HEK293 (cell line): ENCODE measurements around the gene GDI2.

Experiments
- CTCF ChIA-PET: fragments of 350-600 bp; formaldehyde crosslinking; extraction: SDS; loops from one replicate; lab custom pipeline; 2021; ENCODE audit warnings: antibody characterized with exemption; lab: Yijun Ruan, JAX
- POLR2A ChIA-PET: fragments of 300-600 bp; formaldehyde crosslinking; extraction: SDS; loops from one replicate; lab custom pipeline; 2020; ENCODE audit warnings: antibody characterized with exemption, inconsistent platforms; lab: Yijun Ruan, JAX
- H3K27ac ChIP-seq: fragments of 200-500 bp; sonication (Bioruptor generic); 2 replicates; pipeline ENCODE4 v1.5.1; 2014; ENCODE audit warnings: low read depth, low read length, control low read depth, inconsistent platforms; ENCODE audit errors: extremely low read depth
- H3K36me3 ChIP-seq, 2 experiments: fragments of 200-500 bp in 1 of 2; sonication (Bioruptor generic) in 1 of 2; 1 replicate in 1 of 2; 2 replicates in 1 of 2; pipeline ENCODE4 v1.5.1; 2014 to 2017; ENCODE audit warnings: inconsistent platforms in 2 of 2, low read length in 2 of 2; ENCODE audit not compliant: control insufficient read depth in 2 of 2, insufficient read depth in 1 of 2
- H3K4me1 ChIP-seq: fragments of 200-500 bp; sonication (Bioruptor generic); 2 replicates; pipeline ENCODE4 v1.5.1; 2014; ENCODE audit warnings: mild to moderate bottlenecking, low read length, inconsistent platforms; ENCODE audit not compliant: control insufficient read depth, insufficient read depth
- H3K4me3 ChIP-seq: 2 replicates; pipeline ENCODE4 v1.5.1; 2011; ENCODE audit warnings: low read depth, mild to moderate bottlenecking, control low read depth, low read length, moderate library complexity
- H3K9me3 ChIP-seq: fragments of 200-500 bp; sonication (Bioruptor generic); 2 replicates; pipeline ENCODE4 v1.5.1; 2014; ENCODE audit warnings: low read depth, low read length, inconsistent platforms; ENCODE audit not compliant: control insufficient read depth, insufficient read depth
- KLF9 ChIP-seq: fragments of 450-650 bp; formaldehyde crosslinking; IDR thresholded peaks from 2 replicates; pipeline ENCODE4 v1.5.1; 2016; ENCODE audit warnings: missing biosample characterization, missing genetic modification characterization, low read depth
- SP7 ChIP-seq: fragments of 450-650 bp; formaldehyde crosslinking; IDR thresholded peaks from 2 replicates; pipeline ENCODE4 v1.5.1; 2016; ENCODE audit warnings: missing biosample characterization, missing genetic modification characterization
- YY1 ChIP-seq: fragments of 450-650 bp; formaldehyde crosslinking; IDR thresholded peaks from 2 replicates; pipeline ENCODE4 v1.5.1; 2018; ENCODE audit warnings: missing biosample characterization, missing genetic modification characterization
- ZBTB17 ChIP-seq: fragments of 450-650 bp; formaldehyde crosslinking; IDR thresholded peaks from 2 replicates; pipeline ENCODE4 v1.5.1; 2016; ENCODE audit warnings: missing biosample characterization, missing genetic modification characterization
- ZBTB7A ChIP-seq: fragments of 450-650 bp; formaldehyde crosslinking; IDR thresholded peaks from 2 replicates; pipeline ENCODE4 v1.5.1; 2016; ENCODE audit warnings: low read depth, missing biosample characterization, missing genetic modification characterization
- ZEB2 ChIP-seq: fragments of 450-650 bp; formaldehyde crosslinking; IDR thresholded peaks from 2 replicates; pipeline ENCODE4 v1.5.1; 2016; ENCODE audit warnings: missing biosample characterization, missing genetic modification characterization
- ZFHX2 ChIP-seq: fragments of 450-650 bp; formaldehyde crosslinking; conservative IDR thresholded peaks from 2 replicates; pipeline ENCODE4 v1.5.1; 2016; ENCODE audit warnings: missing biosample characterization, missing genetic modification characterization
- ZNF184 ChIP-seq: fragments of 450-650 bp; IDR thresholded peaks from 2 replicates; pipeline ENCODE4 v1.5.1; 2018; ENCODE audit warnings: missing biosample characterization, mild to moderate bottlenecking, missing genetic modification characterization
- ZNF473 ChIP-seq: fragments of 450-650 bp; formaldehyde crosslinking; IDR thresholded peaks from 2 replicates; pipeline ENCODE4 v1.5.1; 2017; ENCODE audit warnings: missing biosample characterization, missing genetic modification characterization
- ZNF560 ChIP-seq: fragments of 450-650 bp; formaldehyde crosslinking; IDR thresholded peaks from 2 replicates; pipeline ENCODE4 v1.5.1; 2017; ENCODE audit warnings: missing biosample characterization, missing genetic modification characterization, borderline replicate concordance
- ZNF561 ChIP-seq: fragments of 450-650 bp; IDR thresholded peaks from 2 replicates; pipeline ENCODE4 v1.5.1; 2018; ENCODE audit warnings: missing biosample characterization, missing genetic modification characterization, borderline replicate concordance
- ZNF660 ChIP-seq: fragments of 450-650 bp; IDR thresholded peaks from 2 replicates; pipeline ENCODE4 v1.5.1; 2018; ENCODE audit warnings: missing biosample characterization, mild to moderate bottlenecking, missing genetic modification characterization
- ZNF785 ChIP-seq: fragments of 450-650 bp; formaldehyde crosslinking; IDR thresholded peaks from 2 replicates; pipeline ENCODE4 v1.5.1; 2016; ENCODE audit warnings: missing biosample characterization, missing genetic modification characterization
- ZSCAN16 ChIP-seq: fragments of 450-650 bp; formaldehyde crosslinking; IDR thresholded peaks from 2 replicates; pipeline ENCODE4 v1.5.1; 2016; ENCODE audit warnings: missing biosample characterization, missing genetic modification characterization
- TF ChIP-seq, protein P1 (sequence below): sonication (generic); formaldehyde crosslinking; IDR thresholded peaks from 2 replicates; pipeline ENCODE4 v1.8.1; 2022; ENCODE audit warnings: mild to moderate bottlenecking, moderate library complexity, missing genetic modification reagents
- TF ChIP-seq, protein P2 (sequence below): fragments of 450-650 bp; formaldehyde crosslinking; IDR thresholded peaks from 2 replicates; pipeline ENCODE4 v1.5.1; 2016; ENCODE audit warnings: missing biosample characterization, missing genetic modification characterization
- TF ChIP-seq, protein P3 (sequence below): fragments of 450-650 bp; formaldehyde crosslinking; IDR thresholded peaks from 2 replicates; pipeline ENCODE4 v1.5.1; 2017; ENCODE audit warnings: missing biosample characterization, mild to moderate bottlenecking, missing genetic modification characterization, moderate library complexity
- TF ChIP-seq, protein P4 (sequence below): fragments of 450-650 bp; formaldehyde crosslinking; IDR thresholded peaks from 2 replicates; pipeline ENCODE4 v1.5.1; 2016; ENCODE audit warnings: missing biosample characterization, missing genetic modification characterization
- TF ChIP-seq, protein P5 (sequence below): fragments of 450-650 bp; formaldehyde crosslinking; IDR thresholded peaks from 2 replicates; pipeline ENCODE4 v1.5.1; 2016; ENCODE audit warnings: missing biosample characterization, missing genetic modification characterization
- TF ChIP-seq, protein P6 (sequence below): fragments of 450-650 bp; formaldehyde crosslinking; conservative IDR thresholded peaks from 2 replicates; pipeline ENCODE4 v1.5.1; 2016; ENCODE audit warnings: low read depth, missing biosample characterization, missing genetic modification characterization
- TF ChIP-seq, protein P7 (sequence below): fragments of 450-650 bp; formaldehyde crosslinking; IDR thresholded peaks from 2 replicates; pipeline ENCODE4 v1.5.1; 2016; ENCODE audit warnings: missing biosample characterization, missing genetic modification characterization

Gene GDI2

DNA sequence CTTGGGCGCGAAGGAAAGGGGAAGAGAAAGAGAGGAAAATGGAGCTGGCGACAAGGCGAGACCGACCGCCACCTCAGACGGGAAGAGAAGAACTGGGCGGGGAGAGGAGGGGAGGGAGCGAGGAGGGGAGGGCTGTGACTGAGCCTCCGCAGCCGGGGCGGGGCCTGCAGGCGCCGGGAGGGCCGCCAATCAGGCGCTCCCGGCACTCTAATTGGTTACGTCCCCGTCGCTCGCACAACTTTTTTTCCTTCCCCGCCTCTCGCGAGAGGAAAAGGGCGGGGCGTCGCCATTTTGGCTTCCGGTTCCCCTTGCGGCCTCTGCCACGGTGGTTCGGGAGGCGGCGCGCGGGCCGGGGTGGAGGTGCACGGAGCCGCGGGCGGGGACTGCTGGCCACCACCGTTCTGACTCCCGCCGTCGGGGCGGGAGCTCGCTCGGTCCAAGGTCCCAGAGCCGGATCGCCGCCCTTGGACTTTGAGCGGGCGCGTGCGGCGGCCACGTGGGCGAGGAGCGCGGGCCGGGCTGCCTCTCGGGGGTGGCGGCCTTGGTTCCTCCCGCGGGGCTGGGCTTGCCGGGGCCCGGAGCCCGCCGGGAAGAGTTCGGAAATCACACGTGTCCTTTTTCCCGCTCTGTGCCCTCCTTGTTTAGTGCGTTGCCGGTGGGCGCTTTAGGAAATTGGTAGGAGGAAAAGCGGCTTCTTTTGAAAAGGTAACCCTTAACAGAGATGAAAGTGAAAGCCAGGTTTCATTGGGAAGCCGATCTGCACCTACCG is at the start of gene GDI2:
TSS of gene GDI2 (minus strand) at position 94 of the 769 bp plus-strand sequence. CDS start 176 bp downstream, outside the sequence.
- Histone ChIP-seq H3K9me3 (no peaks in the 10 kb centered on the region), H3K4me3 (peak within 1 kb of the TSS; percentile 98), H3K27ac (peak within 1 kb of the TSS; percentile 93), H3K4me1 (peaks cover 7% of the 10 kb centered on the region; the same call in 1 of the 2 replicates), H3K36me3 (no peaks in the 10 kb centered on the region; a peak in 1 of 3 replicates)
- POLR2A ChIA-PET: interaction anchor here (0.6 to 2.3 kb wide), 20 partner anchors 9 to 998 kb away, joined by 3 to 35 read pairs (median 4); partner anchors contain the start of genes ANKRD16, FBH1 and TASOR2
- CTCF ChIA-PET: interaction anchor here (0.5 to 1.0 kb wide), 4 partner anchors 14 to 233 kb away, joined by 3 read pairs; no protein-coding TSS in a partner anchor
- TF ChIP-seq, protein P1, sequence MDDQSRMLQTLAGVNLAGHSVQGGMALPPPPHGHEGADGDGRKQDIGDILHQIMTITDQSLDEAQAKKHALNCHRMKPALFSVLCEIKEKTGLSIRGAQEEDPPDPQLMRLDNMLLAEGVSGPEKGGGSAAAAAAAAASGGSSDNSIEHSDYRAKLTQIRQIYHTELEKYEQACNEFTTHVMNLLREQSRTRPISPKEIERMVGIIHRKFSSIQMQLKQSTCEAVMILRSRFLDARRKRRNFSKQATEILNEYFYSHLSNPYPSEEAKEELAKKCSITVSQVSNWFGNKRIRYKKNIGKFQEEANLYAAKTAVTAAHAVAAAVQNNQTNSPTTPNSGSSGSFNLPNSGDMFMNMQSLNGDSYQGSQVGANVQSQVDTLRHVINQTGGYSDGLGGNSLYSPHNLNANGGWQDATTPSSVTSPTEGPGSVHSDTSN (CRISPR knock-in tag): peak; percentile 78
- TF ChIP-seq ZBTB7A (tag by site-specific recombination): no peak
- TF ChIP-seq KLF9 (tag by site-specific recombination): peak; percentile 53; the same call in 1 of the 2 replicates
- TF ChIP-seq ZBTB17 (tag by site-specific recombination): no peak; the same call in 1 of the 2 replicates
- peak; percentile 87 for TF ChIP-seq ZNF660 (tag by site-specific recombination)
- TF ChIP-seq ZSCAN16 (tag by site-specific recombination): no peak
- peak; percentile 78 for TF ChIP-seq ZNF561 (tag by site-specific recombination)
- no peak for TF ChIP-seq ZNF785 (tag by site-specific recombination)
- TF ChIP-seq, protein P2, sequence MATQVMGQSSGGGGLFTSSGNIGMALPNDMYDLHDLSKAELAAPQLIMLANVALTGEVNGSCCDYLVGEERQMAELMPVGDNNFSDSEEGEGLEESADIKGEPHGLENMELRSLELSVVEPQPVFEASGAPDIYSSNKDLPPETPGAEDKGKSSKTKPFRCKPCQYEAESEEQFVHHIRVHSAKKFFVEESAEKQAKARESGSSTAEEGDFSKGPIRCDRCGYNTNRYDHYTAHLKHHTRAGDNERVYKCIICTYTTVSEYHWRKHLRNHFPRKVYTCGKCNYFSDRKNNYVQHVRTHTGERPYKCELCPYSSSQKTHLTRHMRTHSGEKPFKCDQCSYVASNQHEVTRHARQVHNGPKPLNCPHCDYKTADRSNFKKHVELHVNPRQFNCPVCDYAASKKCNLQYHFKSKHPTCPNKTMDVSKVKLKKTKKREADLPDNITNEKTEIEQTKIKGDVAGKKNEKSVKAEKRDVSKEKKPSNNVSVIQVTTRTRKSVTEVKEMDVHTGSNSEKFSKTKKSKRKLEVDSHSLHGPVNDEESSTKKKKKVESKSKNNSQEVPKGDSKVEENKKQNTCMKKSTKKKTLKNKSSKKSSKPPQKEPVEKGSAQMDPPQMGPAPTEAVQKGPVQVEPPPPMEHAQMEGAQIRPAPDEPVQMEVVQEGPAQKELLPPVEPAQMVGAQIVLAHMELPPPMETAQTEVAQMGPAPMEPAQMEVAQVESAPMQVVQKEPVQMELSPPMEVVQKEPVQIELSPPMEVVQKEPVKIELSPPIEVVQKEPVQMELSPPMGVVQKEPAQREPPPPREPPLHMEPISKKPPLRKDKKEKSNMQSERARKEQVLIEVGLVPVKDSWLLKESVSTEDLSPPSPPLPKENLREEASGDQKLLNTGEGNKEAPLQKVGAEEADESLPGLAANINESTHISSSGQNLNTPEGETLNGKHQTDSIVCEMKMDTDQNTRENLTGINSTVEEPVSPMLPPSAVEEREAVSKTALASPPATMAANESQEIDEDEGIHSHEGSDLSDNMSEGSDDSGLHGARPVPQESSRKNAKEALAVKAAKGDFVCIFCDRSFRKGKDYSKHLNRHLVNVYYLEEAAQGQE (tag by site-specific recombination): 0 out of 2 replicates have a peak, but pooled peaks have one; percentile 18
- TF ChIP-seq SP7 (tag by site-specific recombination): peak; percentile 47; the same call in 1 of the 2 replicates
- TF ChIP-seq ZEB2: peak; percentile 77; the same call in 1 of the 2 replicates
- peak; percentile 89 for TF ChIP-seq YY1 (tag by site-specific recombination)
- TF ChIP-seq, protein P3, sequence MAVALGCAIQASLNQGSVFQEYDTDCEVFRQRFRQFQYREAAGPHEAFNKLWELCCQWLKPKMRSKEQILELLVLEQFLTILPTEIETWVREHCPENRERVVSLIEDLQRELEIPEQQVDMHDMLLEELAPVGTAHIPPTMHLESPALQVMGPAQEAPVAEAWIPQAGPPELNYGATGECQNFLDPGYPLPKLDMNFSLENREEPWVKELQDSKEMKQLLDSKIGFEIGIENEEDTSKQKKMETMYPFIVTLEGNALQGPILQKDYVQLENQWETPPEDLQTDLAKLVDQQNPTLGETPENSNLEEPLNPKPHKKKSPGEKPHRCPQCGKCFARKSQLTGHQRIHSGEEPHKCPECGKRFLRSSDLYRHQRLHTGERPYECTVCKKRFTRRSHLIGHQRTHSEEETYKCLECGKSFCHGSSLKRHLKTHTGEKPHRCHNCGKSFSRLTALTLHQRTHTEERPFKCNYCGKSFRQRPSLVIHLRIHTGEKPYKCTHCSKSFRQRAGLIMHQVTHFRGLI (tag by site-specific recombination): peak; percentile 53; the same call in 1 of the 2 replicates
- TF ChIP-seq, protein P4, sequence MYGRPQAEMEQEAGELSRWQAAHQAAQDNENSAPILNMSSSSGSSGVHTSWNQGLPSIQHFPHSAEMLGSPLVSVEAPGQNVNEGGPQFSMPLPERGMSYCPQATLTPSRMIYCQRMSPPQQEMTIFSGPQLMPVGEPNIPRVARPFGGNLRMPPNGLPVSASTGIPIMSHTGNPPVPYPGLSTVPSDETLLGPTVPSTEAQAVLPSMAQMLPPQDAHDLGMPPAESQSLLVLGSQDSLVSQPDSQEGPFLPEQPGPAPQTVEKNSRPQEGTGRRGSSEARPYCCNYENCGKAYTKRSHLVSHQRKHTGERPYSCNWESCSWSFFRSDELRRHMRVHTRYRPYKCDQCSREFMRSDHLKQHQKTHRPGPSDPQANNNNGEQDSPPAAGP (tag by site-specific recombination): peak; percentile 41
- TF ChIP-seq ZNF184: peak; percentile 61; the same call in 1 of the 2 replicates
- no peak for TF ChIP-seq ZNF560 (tag by site-specific recombination)
- TF ChIP-seq ZNF473 (tag by site-specific recombination): no peak
- TF ChIP-seq, protein P5, sequence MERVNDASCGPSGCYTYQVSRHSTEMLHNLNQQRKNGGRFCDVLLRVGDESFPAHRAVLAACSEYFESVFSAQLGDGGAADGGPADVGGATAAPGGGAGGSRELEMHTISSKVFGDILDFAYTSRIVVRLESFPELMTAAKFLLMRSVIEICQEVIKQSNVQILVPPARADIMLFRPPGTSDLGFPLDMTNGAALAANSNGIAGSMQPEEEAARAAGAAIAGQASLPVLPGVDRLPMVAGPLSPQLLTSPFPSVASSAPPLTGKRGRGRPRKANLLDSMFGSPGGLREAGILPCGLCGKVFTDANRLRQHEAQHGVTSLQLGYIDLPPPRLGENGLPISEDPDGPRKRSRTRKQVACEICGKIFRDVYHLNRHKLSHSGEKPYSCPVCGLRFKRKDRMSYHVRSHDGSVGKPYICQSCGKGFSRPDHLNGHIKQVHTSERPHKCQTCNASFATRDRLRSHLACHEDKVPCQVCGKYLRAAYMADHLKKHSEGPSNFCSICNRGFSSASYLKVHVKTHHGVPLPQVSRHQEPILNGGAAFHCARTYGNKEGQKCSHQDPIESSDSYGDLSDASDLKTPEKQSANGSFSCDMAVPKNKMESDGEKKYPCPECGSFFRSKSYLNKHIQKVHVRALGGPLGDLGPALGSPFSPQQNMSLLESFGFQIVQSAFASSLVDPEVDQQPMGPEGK (tag by site-specific recombination): peak; percentile 72
- TF ChIP-seq, protein P6, sequence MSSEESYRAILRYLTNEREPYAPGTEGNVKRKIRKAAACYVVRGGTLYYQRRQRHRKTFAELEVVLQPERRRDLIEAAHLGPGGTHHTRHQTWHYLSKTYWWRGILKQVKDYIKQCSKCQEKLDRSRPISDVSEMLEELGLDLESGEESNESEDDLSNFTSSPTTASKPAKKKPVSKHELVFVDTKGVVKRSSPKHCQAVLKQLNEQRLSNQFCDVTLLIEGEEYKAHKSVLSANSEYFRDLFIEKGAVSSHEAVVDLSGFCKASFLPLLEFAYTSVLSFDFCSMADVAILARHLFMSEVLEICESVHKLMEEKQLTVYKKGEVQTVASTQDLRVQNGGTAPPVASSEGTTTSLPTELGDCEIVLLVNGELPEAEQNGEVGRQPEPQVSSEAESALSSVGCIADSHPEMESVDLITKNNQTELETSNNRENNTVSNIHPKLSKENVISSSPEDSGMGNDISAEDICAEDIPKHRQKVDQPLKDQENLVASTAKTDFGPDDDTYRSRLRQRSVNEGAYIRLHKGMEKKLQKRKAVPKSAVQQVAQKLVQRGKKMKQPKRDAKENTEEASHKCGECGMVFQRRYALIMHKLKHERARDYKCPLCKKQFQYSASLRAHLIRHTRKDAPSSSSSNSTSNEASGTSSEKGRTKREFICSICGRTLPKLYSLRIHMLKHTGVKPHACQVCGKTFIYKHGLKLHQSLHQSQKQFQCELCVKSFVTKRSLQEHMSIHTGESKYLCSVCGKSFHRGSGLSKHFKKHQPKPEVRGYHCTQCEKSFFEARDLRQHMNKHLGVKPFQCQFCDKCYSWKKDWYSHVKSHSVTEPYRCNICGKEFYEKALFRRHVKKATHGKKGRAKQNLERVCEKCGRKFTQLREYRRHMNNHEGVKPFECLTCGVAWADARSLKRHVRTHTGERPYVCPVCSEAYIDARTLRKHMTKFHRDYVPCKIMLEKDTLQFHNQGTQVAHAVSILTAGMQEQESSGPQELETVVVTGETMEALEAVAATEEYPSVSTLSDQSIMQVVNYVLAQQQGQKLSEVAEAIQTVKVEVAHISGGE: peak; percentile 51; the same call in 1 of the 2 replicates
- peak; percentile 90 for TF ChIP-seq ZFHX2
- TF ChIP-seq, protein P7, sequence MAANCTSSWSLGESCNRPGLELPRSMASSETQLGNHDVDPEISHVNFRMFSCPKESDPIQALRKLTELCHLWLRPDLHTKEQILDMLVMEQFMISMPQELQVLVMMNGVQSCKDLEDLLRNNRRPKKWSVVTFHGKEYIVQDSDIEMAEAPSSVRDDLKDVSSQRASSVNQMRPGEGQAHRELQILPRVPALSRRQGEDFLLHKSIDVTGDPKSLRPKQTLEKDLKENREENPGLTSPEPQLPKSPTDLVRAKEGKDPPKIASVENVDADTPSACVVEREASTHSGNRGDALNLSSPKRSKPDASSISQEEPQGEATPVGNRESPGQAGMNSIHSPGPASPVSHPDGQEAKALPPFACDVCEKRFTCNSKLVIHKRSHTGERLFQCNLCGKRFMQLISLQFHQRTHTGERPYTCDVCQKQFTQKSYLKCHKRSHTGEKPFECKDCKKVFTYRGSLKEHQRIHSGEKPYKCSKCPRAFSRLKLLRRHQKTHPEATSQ: peak; percentile 74
